HFF-Myc (cell line): ENCODE measurements around the gene WIPF2.
A peak's percentile ranks its signal among the peaks of the same experiment; 100 is the strongest.
"Not testable (repeated sequence)": the region's sequence is repeated elsewhere in the genome, so short reads cannot be mapped to it uniquely, and the experiment has no call there.

Experiments
- DNase-seq: peaks from one replicate; pipeline ENCODE4 v3.0.0-alpha.2; 2011; ENCODE audit warnings: low read depth; ENCODE audit errors: extremely low read depth
- H3K4me3 ChIP-seq: replicated peaks from 2 replicates; pipeline ENCODE4 v1.5.1; 2011; ENCODE audit warnings: low read depth, mild to moderate bottlenecking, control low read depth, low read length
- TF ChIP-seq, protein P1 (sequence below): IDR thresholded peaks from 2 replicates; pipeline ENCODE4 v1.5.1; 2012; ENCODE audit warnings: mild to moderate bottlenecking, low read depth, low read length, control low read depth; ENCODE audit errors: missing control alignments

Gene WIPF2

GRCh38 chr17:40295488-40296436 is 76.7 kb downstream of the WIPF2 start:
- no peak overlapping the region for H3K4me3 ChIP-seq
- TF ChIP-seq, protein P1, sequence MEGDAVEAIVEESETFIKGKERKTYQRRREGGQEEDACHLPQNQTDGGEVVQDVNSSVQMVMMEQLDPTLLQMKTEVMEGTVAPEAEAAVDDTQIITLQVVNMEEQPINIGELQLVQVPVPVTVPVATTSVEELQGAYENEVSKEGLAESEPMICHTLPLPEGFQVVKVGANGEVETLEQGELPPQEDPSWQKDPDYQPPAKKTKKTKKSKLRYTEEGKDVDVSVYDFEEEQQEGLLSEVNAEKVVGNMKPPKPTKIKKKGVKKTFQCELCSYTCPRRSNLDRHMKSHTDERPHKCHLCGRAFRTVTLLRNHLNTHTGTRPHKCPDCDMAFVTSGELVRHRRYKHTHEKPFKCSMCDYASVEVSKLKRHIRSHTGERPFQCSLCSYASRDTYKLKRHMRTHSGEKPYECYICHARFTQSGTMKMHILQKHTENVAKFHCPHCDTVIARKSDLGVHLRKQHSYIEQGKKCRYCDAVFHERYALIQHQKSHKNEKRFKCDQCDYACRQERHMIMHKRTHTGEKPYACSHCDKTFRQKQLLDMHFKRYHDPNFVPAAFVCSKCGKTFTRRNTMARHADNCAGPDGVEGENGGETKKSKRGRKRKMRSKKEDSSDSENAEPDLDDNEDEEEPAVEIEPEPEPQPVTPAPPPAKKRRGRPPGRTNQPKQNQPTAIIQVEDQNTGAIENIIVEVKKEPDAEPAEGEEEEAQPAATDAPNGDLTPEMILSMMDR, result no peak
- DNase-seq, result no peak

GRCh38 chr17:40297511-40297910 is 78.4 kb downstream of the WIPF2 start:
- no peak overlapping the region for H3K4me3 ChIP-seq
- TF ChIP-seq, protein P1, result no peak
- DNase-seq, result no peak

- no peak for DNase-seq
- no peak overlapping the region for H3K4me3 ChIP-seq
- TF ChIP-seq, protein P1, result no peak
These were observed 79.6 kb downstream of the WIPF2 start for GRCh38 chr17:40298726-40299125.

- not testable (repeated sequence) for H3K4me3 ChIP-seq, DNase-seq
These were observed 80.2 kb downstream of the WIPF2 start for GRCh38 chr17:40299159-40299757.

GRCh38 chr17:40301315-40301714 is 82.2 kb downstream of the WIPF2 start:
- no peak for DNase-seq
- TF ChIP-seq, protein P1, result no peak
- no peak overlapping the region for H3K4me3 ChIP-seq

GRCh38 chr17:40303009-40303657 is 84.0 kb downstream of the WIPF2 start:
- DNase-seq, result no peak
- TF ChIP-seq, protein P1, result peak; percentile 65
- H3K4me3 ChIP-seq, result no peak overlapping the region
